ENCODE measurements around the gene LRRC36.
"Not testable (repeated sequence)": the region's sequence is repeated elsewhere in the genome, so short reads cannot be mapped to it uniquely, and the experiment has no call there.

Gene LRRC36

DNA sequence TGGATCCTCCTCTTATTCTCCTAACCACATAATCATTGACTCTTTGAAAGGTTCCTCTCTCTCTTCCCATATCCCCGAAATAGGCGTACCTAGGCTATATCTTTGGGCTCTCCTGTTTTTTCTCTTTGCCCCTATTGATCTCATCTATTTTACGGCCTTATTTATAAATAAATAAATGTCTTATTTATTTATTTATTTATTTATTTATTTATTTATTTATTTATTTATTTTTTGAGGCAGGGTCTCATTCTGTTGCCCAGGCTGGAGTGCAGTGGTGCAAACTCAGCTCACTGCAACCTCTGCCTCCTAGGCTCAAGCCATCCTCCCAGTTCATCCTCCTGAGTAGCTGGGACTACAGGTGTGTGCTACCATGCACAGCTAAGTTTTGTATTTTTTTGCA is 25.8 kb downstream of the LRRC36 start:
- not testable (repeated sequence) for H3K4me1 ChIP-seq (ENCODE audit: control insufficient read depth, insufficient read depth, low read length); H3K36me3 ChIP-seq (ENCODE audit: control insufficient read depth, insufficient read depth, low read length, severe bottlenecking); H3K9me3 ChIP-seq (ENCODE audit: control insufficient read depth, low read length); H3K4me3 ChIP-seq (ENCODE audit: low read length); H3K9ac ChIP-seq (ENCODE audit: low read length); DNase-seq (ENCODE audit: low read depth); H3K27me3 ChIP-seq (replicated peaks; ENCODE audit: control insufficient read depth, insufficient read depth, low read length)

DNA sequence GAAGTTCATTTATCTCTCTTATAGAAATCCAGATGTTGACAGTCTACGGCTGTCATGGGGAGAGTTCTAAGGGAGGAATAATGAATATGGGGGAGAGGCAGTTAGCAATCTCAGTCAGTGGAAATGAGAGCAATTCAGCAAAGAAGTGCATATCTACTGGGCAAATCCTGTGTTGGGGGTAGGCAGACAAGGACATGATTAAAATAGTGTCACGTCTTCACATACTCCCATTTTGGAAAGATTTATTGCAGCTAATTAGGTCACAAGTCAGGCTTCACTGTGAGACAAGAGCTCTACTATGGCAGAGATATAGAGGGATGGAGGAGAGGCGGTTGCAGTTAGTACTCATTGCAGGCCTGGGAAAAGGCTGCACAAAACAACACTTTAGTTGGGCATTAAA is 29.8 kb downstream of the LRRC36 start:
- Histone ChIP-seq H3K27me3 (replicated peaks; ENCODE audit: control insufficient read depth, insufficient read depth, low read length) (no peaks in the 10 kb centered on the region), H3K4me3 (ENCODE audit: low read length) (no peak overlapping the region), H3K9ac (ENCODE audit: low read length) (no peak overlapping the region), H3K4me1 (ENCODE audit: control insufficient read depth, insufficient read depth, low read length) (no peaks in the 10 kb centered on the region), H3K9me3 (ENCODE audit: control insufficient read depth, low read length) (no peaks in the 10 kb centered on the region), H3K36me3 (ENCODE audit: control insufficient read depth, insufficient read depth, low read length, severe bottlenecking) (no peaks in the 10 kb centered on the region)
- no peak for DNase-seq (ENCODE audit: low read depth)

- Histone ChIP-seq H3K9me3 (ENCODE audit: control insufficient read depth, low read length) (no peaks in the 10 kb centered on the region), H3K36me3 (ENCODE audit: control insufficient read depth, insufficient read depth, low read length, severe bottlenecking) (no peaks in the 10 kb centered on the region), H3K9ac (ENCODE audit: low read length) (no peak overlapping the region), H3K4me1 (ENCODE audit: control insufficient read depth, insufficient read depth, low read length) (no peaks in the 10 kb centered on the region), H3K27me3 (replicated peaks; ENCODE audit: control insufficient read depth, insufficient read depth, low read length) (no peaks in the 10 kb centered on the region), H3K4me3 (ENCODE audit: low read length) (no peak overlapping the region)
- DNase-seq (ENCODE audit: low read depth) = no peak
These were observed 30.9 kb downstream of the LRRC36 start for GRCh38 chr16:67357561-67357960.

DNA sequence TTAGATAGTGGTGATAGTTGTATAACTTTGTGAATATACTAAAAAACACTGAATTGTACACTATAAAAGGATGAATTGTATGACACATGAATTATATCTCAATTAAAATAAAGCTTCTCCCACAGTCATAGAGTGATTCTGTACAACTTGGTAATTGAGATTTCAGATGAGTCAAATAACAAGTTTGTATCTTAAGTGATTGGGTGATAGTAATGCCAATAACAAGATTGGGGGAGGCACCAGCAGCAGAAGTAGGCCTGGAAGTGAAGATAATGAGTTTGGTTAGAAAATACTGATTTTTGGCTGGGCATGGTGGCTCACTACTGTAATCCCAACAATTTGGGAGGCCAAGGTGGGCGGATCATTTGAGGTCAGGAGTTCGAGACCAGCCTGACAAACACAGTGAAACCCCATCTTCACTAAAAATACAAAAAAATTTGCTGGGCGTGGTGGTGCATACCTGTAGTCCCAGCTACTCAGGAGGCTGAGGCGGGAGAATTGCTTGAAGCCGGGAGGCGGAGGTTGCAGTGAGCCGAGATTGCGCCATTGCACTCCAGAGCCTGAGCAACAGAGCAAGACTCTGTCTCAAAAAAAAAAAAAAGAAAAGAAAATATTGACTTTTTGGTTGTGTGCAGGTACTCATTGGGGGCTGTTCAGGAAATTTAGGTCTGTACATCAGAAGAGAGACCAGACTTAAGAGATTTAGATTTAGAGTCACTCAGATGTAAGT is 33.1 kb downstream of the LRRC36 start:
- H3K9ac ChIP-seq (ENCODE audit: low read length); H3K4me3 ChIP-seq (ENCODE audit: low read length); H3K4me1 ChIP-seq (ENCODE audit: control insufficient read depth, insufficient read depth, low read length); DNase-seq (ENCODE audit: low read depth); H3K36me3 ChIP-seq (ENCODE audit: control insufficient read depth, insufficient read depth, low read length, severe bottlenecking); H3K9me3 ChIP-seq (ENCODE audit: control insufficient read depth, low read length): not testable (repeated sequence)
- H3K27me3 ChIP-seq (replicated peaks; ENCODE audit: control insufficient read depth, insufficient read depth, low read length) = peaks cover 11% of the 10 kb centered on the region

- H3K36me3 ChIP-seq (ENCODE audit: control insufficient read depth, insufficient read depth, low read length, severe bottlenecking) = no peaks in the 10 kb centered on the region
- H3K4me3 ChIP-seq (ENCODE audit: low read length) = no peak overlapping the region
- H3K9ac ChIP-seq (ENCODE audit: low read length) = no peak overlapping the region
- peaks cover 11% of the 10 kb centered on the region for H3K27me3 ChIP-seq (replicated peaks; ENCODE audit: control insufficient read depth, insufficient read depth, low read length)
- H3K4me1 ChIP-seq (ENCODE audit: control insufficient read depth, insufficient read depth, low read length) = no peaks in the 10 kb centered on the region
- no peaks in the 10 kb centered on the region for H3K9me3 ChIP-seq (ENCODE audit: control insufficient read depth, low read length)
- DNase-seq (ENCODE audit: low read depth) = no peak
These were observed 34.4 kb downstream of the LRRC36 start for GRCh38 chr16:67361038-67361437.

DNA sequence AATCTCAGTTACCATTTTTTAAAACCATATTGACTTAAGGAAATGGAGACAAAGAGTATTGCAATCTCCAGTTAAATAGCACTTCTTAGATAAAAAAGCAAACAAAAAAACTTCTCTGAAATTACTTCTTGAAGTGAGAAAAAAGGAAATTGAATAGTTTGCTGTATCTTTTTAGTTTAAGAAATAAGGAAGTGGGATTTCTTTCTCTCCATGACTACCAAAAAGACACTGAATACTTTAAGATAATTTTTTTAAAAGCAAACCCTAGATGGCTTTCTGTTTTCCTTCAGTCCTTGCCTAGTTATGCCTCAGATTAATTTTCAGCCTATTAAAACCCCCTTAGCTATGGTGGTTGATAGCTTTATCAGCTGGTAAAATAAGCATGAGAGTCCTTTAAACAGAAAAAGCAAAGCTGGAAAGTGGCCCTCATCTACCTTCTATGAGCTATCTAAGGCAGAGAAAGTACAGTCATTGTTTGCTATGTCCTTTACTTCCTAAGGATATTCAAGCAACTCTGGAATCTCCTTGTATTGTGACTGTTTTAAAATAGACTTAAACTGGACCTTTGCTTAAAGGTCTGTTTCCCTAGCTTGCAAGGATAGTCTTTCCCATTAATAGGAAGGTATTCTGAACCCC is 38.1 kb downstream of the LRRC36 start:
- DNase-seq (ENCODE audit: low read depth) = no peak
- Histone ChIP-seq H3K9ac (ENCODE audit: low read length) (no peak overlapping the region), H3K4me3 (ENCODE audit: low read length) (no peak overlapping the region), H3K27me3 (replicated peaks; ENCODE audit: control insufficient read depth, insufficient read depth, low read length) (peaks cover 26% of the 10 kb centered on the region), H3K9me3 (ENCODE audit: control insufficient read depth, low read length) (no peaks in the 10 kb centered on the region), H3K4me1 (ENCODE audit: control insufficient read depth, insufficient read depth, low read length) (no peaks in the 10 kb centered on the region), H3K36me3 (ENCODE audit: control insufficient read depth, insufficient read depth, low read length, severe bottlenecking) (no peaks in the 10 kb centered on the region)

GRCh38 chr16:67370661-67371060 is 44.0 kb downstream of the LRRC36 start:
- Histone ChIP-seq H3K36me3 (ENCODE audit: control insufficient read depth, insufficient read depth, low read length, severe bottlenecking) (no peaks in the 10 kb centered on the region), H3K4me1 (ENCODE audit: control insufficient read depth, insufficient read depth, low read length) (no peaks in the 10 kb centered on the region), H3K9me3 (ENCODE audit: control insufficient read depth, low read length) (no peaks in the 10 kb centered on the region), H3K9ac (ENCODE audit: low read length) (no peak overlapping the region), H3K4me3 (ENCODE audit: low read length) (no peak overlapping the region), H3K27me3 (replicated peaks; ENCODE audit: control insufficient read depth, insufficient read depth, low read length) (peaks cover 29% of the 10 kb centered on the region)
- DNase-seq (ENCODE audit: low read depth) = no peak

DNA sequence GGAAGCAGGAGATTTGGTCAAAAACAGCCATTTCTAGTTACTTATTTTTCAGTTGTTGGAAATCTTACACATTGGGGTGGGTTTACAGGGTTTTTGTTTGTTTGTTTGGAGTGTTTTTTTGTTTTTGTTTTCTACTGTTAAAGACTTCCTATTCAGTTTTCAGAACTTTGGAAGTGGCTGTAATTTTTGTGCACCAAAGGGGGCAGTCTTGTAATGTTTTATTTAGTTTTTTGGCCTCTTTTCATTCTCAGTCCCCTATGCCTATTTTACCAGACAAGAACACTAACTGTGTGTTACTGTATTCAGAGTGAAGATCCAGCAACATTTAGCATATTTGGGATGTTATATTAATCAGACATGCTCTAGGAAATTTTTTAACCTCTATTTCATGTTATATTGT is 46.0 kb downstream of the LRRC36 start:
- DNase-seq (ENCODE audit: low read depth) = peak; percentile 66

GRCh38 chr16:67376012-67376411 is 49.4 kb downstream of the LRRC36 start:
- not testable (repeated sequence) for H3K9ac ChIP-seq (ENCODE audit: low read length); H3K4me1 ChIP-seq (ENCODE audit: control insufficient read depth, insufficient read depth, low read length); DNase-seq (ENCODE audit: low read depth); H3K4me3 ChIP-seq (ENCODE audit: low read length); H3K36me3 ChIP-seq (ENCODE audit: control insufficient read depth, insufficient read depth, low read length, severe bottlenecking); H3K27me3 ChIP-seq (replicated peaks; ENCODE audit: control insufficient read depth, insufficient read depth, low read length); H3K9me3 ChIP-seq (ENCODE audit: control insufficient read depth, low read length)

More for the DNA sequence above, 46.0 kb downstream of the LRRC36 start:
- Histone ChIP-seq H3K4me1 (ENCODE audit: control insufficient read depth, insufficient read depth, low read length) (no peaks in the 10 kb centered on the region), H3K36me3 (ENCODE audit: control insufficient read depth, insufficient read depth, low read length, severe bottlenecking) (no peaks in the 10 kb centered on the region), H3K9me3 (ENCODE audit: control insufficient read depth, low read length) (no peaks in the 10 kb centered on the region), H3K4me3 (ENCODE audit: low read length) (no peak overlapping the region), H3K9ac (ENCODE audit: low read length) (no peak overlapping the region), H3K27me3 (replicated peaks; ENCODE audit: control insufficient read depth, insufficient read depth, low read length) (peaks cover 29% of the 10 kb centered on the region)

DNA sequence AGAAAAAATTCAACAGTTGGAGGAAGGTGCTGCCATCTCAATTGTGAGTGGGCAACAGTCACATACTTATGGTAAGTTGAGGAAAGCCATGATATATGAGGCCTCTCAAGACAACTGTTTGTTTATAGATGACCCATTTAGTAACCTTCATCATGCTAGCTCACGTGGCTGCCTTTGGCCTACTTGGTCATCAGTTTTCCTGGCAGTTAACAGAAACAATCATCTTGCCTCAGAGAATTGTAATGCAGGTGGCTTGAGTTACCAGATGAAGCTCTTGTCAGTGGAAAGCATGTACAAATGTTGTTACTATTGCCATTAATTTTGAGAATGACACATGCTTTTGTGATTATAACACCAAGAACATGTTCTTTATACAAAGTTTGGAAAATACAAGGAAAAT is 52.0 kb downstream of the LRRC36 start:
- H3K4me1 ChIP-seq (ENCODE audit: control insufficient read depth, insufficient read depth, low read length) = peaks cover 9% of the 10 kb centered on the region
- no peak for DNase-seq (ENCODE audit: low read depth)
- no peaks in the 10 kb centered on the region for H3K27me3 ChIP-seq (replicated peaks; ENCODE audit: control insufficient read depth, insufficient read depth, low read length)
- H3K4me3 ChIP-seq (ENCODE audit: low read length) = no peak overlapping the region
- no peak overlapping the region for H3K9ac ChIP-seq (ENCODE audit: low read length)
- H3K36me3 ChIP-seq (ENCODE audit: control insufficient read depth, insufficient read depth, low read length, severe bottlenecking) = no peaks in the 10 kb centered on the region
- no peaks in the 10 kb centered on the region for H3K9me3 ChIP-seq (ENCODE audit: control insufficient read depth, low read length)

DNA sequence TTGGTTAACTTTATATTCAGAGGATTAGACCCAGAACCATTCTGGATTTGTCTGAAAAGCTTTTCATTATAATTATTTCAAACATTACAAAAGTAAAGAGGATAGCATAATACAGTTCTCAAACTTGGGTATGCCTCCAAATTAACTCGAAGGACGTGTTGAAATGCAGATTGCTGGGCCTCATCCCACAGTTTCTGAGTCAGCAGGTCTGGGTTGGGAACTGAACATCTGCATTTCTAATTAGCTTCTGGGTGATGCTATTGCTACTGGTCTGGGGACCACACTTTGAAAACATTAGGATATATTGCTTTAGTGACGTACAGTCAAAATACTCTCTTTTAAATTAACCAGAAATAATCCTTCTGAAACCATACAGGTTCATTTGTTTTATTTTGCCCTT is 56.7 kb downstream of the LRRC36 start:
- H3K4me1 ChIP-seq (ENCODE audit: control insufficient read depth, insufficient read depth, low read length) = peaks cover 9% of the 10 kb centered on the region
- H3K9me3 ChIP-seq (ENCODE audit: control insufficient read depth, low read length) = no peaks in the 10 kb centered on the region
- H3K36me3 ChIP-seq (ENCODE audit: control insufficient read depth, insufficient read depth, low read length, severe bottlenecking) = no peaks in the 10 kb centered on the region
- no peak for DNase-seq (ENCODE audit: low read depth)
- peaks cover 11% of the 10 kb centered on the region for H3K27me3 ChIP-seq (replicated peaks; ENCODE audit: control insufficient read depth, insufficient read depth, low read length)
- H3K9ac ChIP-seq (ENCODE audit: low read length) = no peak overlapping the region
- no peak overlapping the region for H3K4me3 ChIP-seq (ENCODE audit: low read length)

Data from adipocyte (in vitro differentiated cells).